ENCODE data around the gene ACTRT2.

Gene ACTRT2

DNA sequence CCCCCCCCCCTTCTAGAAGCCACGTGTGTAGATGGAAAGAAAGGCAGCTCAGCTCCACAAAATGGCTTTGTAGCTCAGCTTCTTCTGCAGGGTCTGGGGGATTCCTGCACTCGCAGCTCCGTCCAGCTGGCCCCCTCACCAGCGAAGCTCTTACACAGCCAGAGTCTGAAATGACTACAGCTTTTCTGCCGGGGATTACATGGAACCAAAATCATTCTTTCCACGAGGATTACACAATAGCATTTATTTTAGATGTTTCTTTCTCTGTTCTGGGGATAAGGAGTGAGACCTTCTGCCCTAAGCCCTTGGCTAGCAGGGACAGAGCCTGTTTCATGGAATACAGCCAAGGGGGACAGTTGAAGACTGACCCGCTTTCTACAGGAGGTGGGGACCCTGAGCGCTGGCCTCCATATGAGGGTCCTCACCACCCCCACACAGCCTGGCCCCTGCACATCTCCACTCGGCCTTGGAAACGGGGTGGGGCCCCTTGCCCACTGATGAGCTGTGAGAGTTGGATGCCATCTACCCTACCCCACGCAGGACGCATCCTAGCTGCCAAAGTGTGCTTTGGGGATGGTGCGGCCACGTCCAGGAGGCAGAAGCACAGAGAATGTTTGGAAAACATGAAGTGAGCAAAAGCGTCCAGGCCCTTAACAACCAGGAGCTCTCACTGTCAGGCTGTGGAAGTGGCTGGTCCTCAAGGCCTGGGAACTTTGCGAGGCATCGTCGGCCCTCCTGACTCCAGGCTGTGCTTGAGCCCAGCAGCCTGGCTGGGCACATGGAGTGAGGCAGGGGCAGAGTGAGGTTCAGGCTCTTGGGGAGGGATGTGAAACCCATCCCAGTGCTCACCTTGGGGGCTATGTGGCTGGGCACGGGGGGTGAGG is 14.5 kb downstream of the ACTRT2 start:
- DNase-seq (ENCODE audit: insufficient read length, low spot score) (no peak), FAIRE-seq (no peak)
- no peak for TF ChIP-seq POLR2AphosphoS5 (IDR thresholded peaks at IDR 0.05; ENCODE audit: low read depth, low read length)
- no peak for TF ChIP-seq TAF1 (IDR thresholded peaks at IDR 0.05; ENCODE audit: low read depth, low read length)
- TF ChIP-seq POU2F2 (IDR thresholded peaks at IDR 0.05; ENCODE audit: low read depth, low read length), result no peak
- TF ChIP-seq SPI1 (IDR thresholded peaks at IDR 0.05; ENCODE audit: low read depth, low read length), result no peak
- no peak for TF ChIP-seq POLR2A (IDR thresholded peaks at IDR 0.05; ENCODE audit: low read depth, low read length)
- no peak for TF ChIP-seq PAX5 (IDR thresholded peaks at IDR 0.05; ENCODE audit: insufficient read depth, low read length, severe bottlenecking)

DNA sequence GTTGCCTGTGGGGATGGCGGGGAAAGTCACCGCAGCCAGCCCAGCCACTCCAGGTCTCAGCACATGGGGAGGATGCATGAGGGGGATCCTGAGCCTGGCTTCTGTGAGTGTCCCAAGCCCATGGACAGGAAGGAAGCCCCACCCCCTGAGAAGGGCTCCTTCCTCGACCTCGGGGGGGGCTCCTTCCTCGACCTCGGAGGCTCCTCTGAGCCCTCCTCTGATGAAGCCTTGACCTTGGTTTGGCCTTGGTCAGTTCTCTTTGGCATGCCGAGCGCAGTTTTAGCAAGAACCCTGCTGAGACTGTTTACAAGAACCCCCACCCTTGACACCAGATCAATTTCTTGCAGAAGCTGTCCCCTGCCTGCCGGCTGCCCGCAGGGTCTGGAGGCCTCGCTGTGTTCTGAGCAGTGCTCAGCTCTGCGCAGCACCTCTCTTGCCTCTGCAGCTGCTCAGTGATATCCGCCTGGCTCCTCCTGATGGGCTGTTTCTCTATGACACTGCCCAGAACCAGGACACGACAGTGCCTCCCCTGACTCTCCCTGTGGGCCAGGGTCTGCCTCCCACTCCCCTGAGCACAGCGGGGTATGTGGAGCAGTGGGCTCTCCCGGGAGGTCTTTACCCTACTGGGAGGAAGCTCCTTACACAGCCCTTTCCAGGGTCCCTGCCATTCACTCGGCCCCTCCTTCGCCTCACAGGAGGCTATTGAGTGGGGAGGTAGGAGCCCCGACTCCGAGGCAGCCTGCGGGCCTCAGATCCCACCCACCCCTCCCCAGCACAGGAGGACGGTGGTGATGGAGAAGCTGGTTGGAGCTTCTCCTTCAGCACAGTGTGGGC is 15.4 kb downstream of the ACTRT2 start:
- no peak for FAIRE-seq
- TF ChIP-seq PAX5 (IDR thresholded peaks at IDR 0.05; ENCODE audit: insufficient read depth, low read length, severe bottlenecking) (no peak), POLR2A (IDR thresholded peaks at IDR 0.05; ENCODE audit: low read depth, low read length) (no peak)
- DNase-seq (ENCODE audit: insufficient read length, low spot score), result no peak

DNA sequence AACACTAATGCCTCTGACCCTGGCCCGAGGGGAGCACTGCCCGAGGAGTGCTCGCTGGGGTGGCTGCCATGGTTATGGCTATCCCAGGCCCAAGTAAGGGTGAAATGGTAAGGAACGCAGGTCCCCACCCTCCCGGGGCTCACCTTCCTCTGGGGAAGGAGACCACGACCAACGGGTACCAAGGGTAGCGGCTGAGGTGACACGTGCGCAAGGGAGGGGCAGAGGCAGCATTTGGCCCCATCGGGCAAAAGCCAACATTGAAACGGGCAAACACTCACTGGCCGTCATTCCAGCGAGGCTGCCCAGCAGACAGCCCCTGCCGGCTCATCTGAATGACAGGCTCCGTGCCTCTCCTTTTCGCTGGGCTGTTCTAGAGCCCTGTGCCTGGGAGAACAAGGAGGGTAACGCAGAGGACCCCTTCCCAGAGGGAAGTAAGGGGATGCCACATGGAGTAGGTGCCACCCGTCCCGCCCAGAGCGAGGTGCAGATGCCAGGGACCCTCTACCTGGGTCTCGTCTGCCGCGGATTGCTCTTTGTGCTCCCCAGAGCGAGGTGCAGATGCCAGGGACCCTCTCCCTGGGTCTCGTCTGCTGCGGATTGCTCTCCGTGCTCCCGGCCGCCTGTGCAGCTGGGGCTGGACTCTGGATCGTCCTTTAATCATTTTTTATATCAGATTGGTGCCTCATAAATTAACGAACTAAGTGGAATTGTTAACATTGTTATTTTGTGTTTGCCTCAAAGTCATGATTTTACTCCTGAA is 16.2 kb downstream of the ACTRT2 start:
- no peak for TF ChIP-seq POLR2A (IDR thresholded peaks at IDR 0.05; ENCODE audit: low read depth, low read length)
- TF ChIP-seq PAX5 (IDR thresholded peaks at IDR 0.05; ENCODE audit: insufficient read depth, low read length, severe bottlenecking), result no peak
- no peak for TF ChIP-seq POU2F2 (IDR thresholded peaks at IDR 0.05; ENCODE audit: low read depth, low read length)
- TF ChIP-seq POLR2AphosphoS5 (IDR thresholded peaks at IDR 0.05; ENCODE audit: low read depth, low read length), result no peak
- TF ChIP-seq TAF1 (IDR thresholded peaks at IDR 0.05; ENCODE audit: low read depth, low read length), result no peak
- TF ChIP-seq SPI1 (IDR thresholded peaks at IDR 0.05; ENCODE audit: low read depth, low read length), result no peak
- FAIRE-seq, result no peak
- no peak for DNase-seq (ENCODE audit: insufficient read length, low spot score)

DNA sequence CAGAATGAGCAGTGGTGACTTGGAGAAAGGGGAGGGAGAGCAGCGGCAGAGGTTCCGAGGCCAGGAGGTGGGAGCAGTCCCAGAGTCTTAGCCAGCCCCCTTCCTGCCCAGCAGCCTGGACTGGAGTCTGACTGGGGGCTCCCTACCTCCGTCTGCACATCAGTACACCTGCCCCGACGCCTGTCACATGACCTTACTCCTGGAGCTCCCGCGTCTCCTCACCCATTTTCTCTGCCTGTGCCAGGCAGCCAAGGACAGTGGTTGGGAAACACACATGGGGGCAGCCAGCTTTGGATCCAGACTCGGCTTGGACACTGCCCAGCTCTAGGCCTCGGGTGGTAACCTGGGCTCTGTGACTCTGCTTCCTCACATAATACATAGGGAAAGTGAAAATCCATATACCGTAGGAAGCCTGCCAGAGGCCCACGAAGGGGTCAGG is 16.9 kb downstream of the ACTRT2 start:
- TF ChIP-seq POLR2A (IDR thresholded peaks at IDR 0.05; ENCODE audit: low read depth, low read length), result no peak
- FAIRE-seq (no peak), DNase-seq (ENCODE audit: insufficient read length, low spot score) (no peak)

DNA sequence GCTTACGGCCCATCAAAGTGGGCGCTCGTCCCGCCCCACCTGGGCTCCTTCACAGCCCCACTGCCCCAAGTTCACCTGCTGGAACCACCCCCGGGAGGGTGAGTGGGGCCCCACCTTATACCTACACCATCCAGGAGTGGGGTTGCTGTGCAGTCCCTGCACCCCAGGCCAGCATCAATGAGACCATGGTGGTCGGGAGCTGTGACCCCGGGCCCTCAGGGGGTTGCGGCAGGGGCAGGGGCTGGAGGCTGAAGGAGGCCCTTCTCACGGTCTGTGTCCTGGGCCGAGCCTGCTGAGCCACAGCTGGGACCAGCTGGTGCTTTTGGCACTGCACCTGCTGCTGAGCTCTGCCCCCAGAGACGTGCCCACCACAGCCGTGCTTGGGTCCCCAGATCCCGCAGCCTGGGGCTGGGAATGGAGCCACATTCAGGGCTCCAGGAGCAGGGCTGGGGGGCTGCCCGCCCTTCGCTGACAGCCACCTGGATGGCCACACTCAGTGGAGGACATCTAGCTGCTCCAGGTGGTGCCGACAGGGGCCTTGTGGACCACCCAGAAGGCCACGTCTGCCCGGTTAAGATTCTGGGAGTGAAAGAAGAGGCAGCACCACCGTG is 17.4 kb downstream of the ACTRT2 start:
- no peak for FAIRE-seq
- TF ChIP-seq POLR2A (IDR thresholded peaks at IDR 0.05; ENCODE audit: low read depth, low read length), result no peak
- no peak for TF ChIP-seq PAX5 (IDR thresholded peaks at IDR 0.05; ENCODE audit: insufficient read depth, low read length, severe bottlenecking)
- no peak for TF ChIP-seq TAF1 (IDR thresholded peaks at IDR 0.05; ENCODE audit: low read depth, low read length)
- no peak for TF ChIP-seq POLR2AphosphoS5 (IDR thresholded peaks at IDR 0.05; ENCODE audit: low read depth, low read length)
- no peak for TF ChIP-seq POU2F2 (IDR thresholded peaks at IDR 0.05; ENCODE audit: low read depth, low read length)
- TF ChIP-seq SPI1 (IDR thresholded peaks at IDR 0.05; ENCODE audit: low read depth, low read length), result no peak

DNA sequence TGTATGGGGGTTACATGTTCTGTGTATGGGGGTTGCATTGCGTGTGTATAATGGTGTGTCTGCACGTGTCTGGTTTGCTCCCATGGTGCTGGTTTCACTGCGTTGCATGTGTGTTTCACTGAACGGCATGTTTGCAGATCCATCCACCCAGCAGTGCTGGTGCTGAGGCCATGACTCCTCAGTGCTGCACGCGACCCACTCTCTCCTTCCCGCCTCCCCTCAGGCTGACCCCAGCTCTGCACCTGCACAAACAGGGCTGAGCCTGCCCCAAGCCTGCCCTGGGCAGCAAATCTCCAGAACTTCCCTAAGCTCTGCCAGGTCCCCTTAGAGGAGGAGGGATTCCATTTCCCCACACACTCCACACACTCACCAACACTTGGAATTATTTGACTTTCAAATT is 18.7 kb downstream of the ACTRT2 start:
- DNase-seq (ENCODE audit: insufficient read length, low spot score), result no peak
- TF ChIP-seq TAF1 (IDR thresholded peaks at IDR 0.05; ENCODE audit: low read depth, low read length) (no peak), POLR2AphosphoS5 (IDR thresholded peaks at IDR 0.05; ENCODE audit: low read depth, low read length) (no peak), PAX5 (IDR thresholded peaks at IDR 0.05; ENCODE audit: insufficient read depth, low read length, severe bottlenecking) (no peak), POU2F2 (IDR thresholded peaks at IDR 0.05; ENCODE audit: low read depth, low read length) (no peak), POLR2A (IDR thresholded peaks at IDR 0.05; ENCODE audit: low read depth, low read length) (no peak), SPI1 (IDR thresholded peaks at IDR 0.05; ENCODE audit: low read depth, low read length) (no peak)
- no peak for FAIRE-seq

More for the DNA sequence above, 17.4 kb downstream of the ACTRT2 start:
- DNase-seq (ENCODE audit: insufficient read length, low spot score), result no peak

DNA sequence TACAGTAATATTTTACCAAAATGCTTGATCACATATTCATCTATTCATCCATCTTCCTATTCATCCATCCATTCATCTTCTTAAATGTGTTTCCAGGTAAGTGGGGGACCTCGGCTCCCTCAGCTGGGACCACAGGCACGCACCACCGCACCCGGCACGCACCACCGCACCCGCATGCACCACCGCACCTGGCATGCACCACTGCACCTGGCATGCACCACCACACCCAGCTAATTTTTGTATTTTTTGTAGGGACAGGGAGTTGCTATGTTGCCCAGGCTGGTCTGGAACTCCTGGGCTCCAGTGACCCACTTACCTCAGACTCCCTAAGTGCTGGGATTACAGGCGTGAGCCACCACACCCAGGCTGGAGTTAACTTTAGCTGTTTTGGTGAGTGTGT is 21.2 kb downstream of the ACTRT2 start:
- FAIRE-seq (no peak), DNase-seq (ENCODE audit: insufficient read length, low spot score) (no peak)
- TF ChIP-seq POLR2A (IDR thresholded peaks at IDR 0.05; ENCODE audit: low read depth, low read length) (no peak), POLR2AphosphoS5 (IDR thresholded peaks at IDR 0.05; ENCODE audit: low read depth, low read length) (no peak), PAX5 (IDR thresholded peaks at IDR 0.05; ENCODE audit: insufficient read depth, low read length, severe bottlenecking) (no peak), POU2F2 (IDR thresholded peaks at IDR 0.05; ENCODE audit: low read depth, low read length) (no peak), TAF1 (IDR thresholded peaks at IDR 0.05; ENCODE audit: low read depth, low read length) (no peak), SPI1 (IDR thresholded peaks at IDR 0.05; ENCODE audit: low read depth, low read length) (no peak)

DNA sequence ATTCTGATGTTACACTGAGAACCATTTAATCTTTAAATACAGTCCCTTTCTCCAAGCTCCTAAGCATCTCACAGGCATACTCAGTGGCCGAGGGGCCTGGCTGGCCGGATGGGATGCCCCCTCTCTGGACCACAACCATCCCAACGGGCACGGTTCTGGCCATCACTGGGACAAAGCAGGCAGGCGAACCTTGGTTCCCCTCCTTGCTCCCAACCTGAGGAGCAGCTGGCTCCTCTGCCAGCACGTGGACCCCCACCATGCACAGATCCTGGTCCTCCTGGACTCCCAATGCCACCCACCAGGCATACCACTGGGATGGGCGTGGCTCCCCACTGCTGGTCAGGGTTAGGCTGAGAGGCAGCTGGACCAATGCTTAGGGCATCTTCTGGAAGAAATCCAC is 27.9 kb downstream of the ACTRT2 start:
- FAIRE-seq (no peak), DNase-seq (ENCODE audit: insufficient read length, low spot score) (no peak)
- TF ChIP-seq POLR2AphosphoS5 (IDR thresholded peaks at IDR 0.05; ENCODE audit: low read depth, low read length), result no peak
- TF ChIP-seq POLR2A (IDR thresholded peaks at IDR 0.05; ENCODE audit: low read depth, low read length), result no peak
- TF ChIP-seq PAX5 (IDR thresholded peaks at IDR 0.05; ENCODE audit: insufficient read depth, low read length, severe bottlenecking), result no peak
- TF ChIP-seq TAF1 (IDR thresholded peaks at IDR 0.05; ENCODE audit: low read depth, low read length), result no peak
- TF ChIP-seq POU2F2 (IDR thresholded peaks at IDR 0.05; ENCODE audit: low read depth, low read length), result no peak
- TF ChIP-seq SPI1 (IDR thresholded peaks at IDR 0.05; ENCODE audit: low read depth, low read length), result no peak

DNA sequence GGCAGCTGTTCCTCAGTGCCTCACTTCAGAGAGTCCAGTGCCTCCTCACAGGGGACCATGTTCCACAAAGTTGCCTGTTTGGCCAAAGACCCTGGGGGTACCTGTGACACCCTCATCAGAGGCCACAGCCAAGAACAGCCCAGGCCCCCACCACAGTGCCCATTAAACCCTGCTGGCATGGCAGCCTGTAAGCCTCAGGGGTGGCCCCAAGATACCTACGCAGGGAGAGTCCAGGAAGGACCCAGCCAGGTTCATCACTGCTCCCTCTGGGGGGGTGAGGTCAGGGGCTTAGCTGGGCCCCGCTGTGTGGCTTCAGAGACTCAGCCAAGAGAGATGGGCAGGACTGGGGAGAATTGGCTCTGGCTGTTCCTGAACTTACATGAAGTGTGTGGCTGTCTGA is 28.6 kb downstream of the ACTRT2 start:
- no peak for TF ChIP-seq POU2F2 (IDR thresholded peaks at IDR 0.05; ENCODE audit: low read depth, low read length)
- no peak for TF ChIP-seq PAX5 (IDR thresholded peaks at IDR 0.05; ENCODE audit: insufficient read depth, low read length, severe bottlenecking)
- no peak for TF ChIP-seq SPI1 (IDR thresholded peaks at IDR 0.05; ENCODE audit: low read depth, low read length)
- no peak for TF ChIP-seq POLR2AphosphoS5 (IDR thresholded peaks at IDR 0.05; ENCODE audit: low read depth, low read length)
- no peak for TF ChIP-seq POLR2A (IDR thresholded peaks at IDR 0.05; ENCODE audit: low read depth, low read length)
- TF ChIP-seq TAF1 (IDR thresholded peaks at IDR 0.05; ENCODE audit: low read depth, low read length), result no peak
- FAIRE-seq, result no peak
- no peak for DNase-seq (ENCODE audit: insufficient read length, low spot score)
